Activated naive CD8-positive, alpha-beta T cell treated with anti-CD3 and anti-CD28 coated beads, Interleukin-2, amount 50 U/mL, for 16 hours (primary cell): ENCODE measurements around the gene GEN1.

Source experiments
- DNase-seq: peaks from one replicate; pipeline ENCODE4 v3.0.0-alpha.2; 2020; ENCODE audit warnings: low read depth, low spot score

Gene GEN1

DNA sequence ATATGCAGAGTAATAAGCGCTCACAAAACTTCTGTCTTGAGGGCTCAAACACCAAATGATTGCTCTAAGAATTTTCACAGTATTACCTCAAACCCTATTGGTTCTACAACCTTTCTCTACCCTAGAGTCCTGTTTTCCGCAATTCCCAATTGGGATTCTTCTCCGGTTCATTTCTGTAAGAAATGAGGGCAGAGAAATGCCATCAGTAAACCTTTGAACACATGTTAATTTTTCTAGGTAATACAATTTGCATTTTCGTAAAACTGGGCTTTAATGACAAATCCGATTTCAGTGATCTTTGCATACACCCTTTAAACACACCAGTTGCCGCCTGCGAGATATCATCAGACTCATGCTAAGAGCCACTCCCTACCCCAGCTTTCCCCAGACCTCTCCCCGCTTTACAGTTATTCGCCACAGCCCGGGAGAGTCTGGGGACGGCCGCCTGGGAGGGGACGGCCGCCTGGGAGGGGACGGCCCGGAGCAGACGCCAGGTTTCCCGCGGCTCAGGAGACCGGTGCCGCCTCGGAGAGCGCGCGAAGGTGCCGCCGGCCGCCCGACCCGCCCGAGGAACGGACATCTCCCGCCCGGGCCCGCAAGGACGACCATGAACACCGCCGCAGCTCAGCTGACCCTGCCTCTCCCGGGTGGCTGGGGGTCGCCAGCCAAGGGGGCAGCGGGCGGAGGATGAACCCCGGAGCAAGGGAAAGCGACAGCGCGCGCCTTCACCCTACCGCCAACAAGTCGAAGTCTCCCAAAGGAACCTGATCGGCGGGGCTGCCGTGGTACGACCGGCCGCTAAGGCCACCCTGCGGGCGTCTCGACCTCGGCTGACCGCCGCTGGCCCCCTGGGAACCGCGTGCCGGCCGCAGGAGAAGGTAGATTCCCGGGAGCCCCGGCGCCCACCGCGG, 791 bp upstream of the GEN1 start:
- no peak for DNase-seq

- DNase-seq: no peak
Observed at GRCh38 chr2:17754773-17755425, 961 bp downstream of the GEN1 start.

DNA sequence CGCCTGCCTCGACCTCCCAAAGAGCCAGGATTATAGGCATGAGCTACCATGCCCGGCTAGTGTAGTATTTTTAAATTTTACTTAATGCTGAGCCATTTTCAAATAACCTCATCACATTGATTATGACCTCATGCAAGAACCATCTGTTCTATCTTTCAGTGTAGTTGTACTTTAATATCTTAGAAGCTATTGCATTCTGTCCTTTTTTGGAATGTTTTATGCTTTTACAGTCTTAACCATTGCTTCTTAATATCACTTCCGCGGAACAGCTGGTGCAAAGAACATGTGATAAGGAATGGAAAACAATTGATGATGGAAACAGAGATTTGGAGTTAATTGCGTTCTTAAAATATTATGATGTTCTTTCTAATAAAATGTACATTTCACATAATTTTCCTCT, 2.7 kb downstream of the GEN1 start:
- DNase-seq: no peak

DNA sequence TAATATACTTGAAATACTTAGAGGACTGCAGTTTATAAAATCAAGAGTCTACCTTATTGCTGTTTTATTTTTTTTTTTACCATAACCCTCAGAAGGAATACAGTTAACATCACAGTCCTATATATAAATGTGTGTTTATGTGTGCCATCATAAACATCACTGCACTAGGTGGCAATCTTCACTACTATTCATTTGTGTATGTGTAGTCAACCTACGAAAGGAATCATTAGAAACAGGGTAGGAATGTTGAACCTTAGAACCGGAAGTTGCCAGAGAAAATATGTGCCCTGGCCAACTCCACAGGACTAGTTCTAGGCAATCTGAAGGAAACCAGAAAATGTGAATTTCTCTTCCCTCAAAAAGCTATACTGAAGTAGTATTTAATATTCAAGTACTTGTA, 3.4 kb downstream of the GEN1 start:
- DNase-seq: no peak

DNA sequence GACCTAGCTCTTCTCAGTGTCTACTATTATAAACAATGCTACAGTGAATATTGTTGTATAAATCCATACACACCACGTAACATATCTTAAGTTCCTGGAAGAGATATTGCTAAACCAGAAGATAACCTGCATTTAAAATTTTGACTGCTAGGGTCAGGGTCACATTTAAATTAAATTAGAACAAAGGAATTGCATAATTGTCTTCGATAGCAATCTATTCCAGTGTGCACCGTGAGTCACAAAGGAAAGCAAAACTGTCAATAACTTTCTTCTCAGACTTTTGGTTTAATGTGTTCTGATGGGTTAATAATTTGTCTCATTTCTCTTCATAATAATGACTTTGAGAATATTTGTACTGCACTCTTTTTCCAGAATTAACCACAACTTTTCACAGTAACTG, 4.2 kb downstream of the GEN1 start:
- no peak for DNase-seq

DNA sequence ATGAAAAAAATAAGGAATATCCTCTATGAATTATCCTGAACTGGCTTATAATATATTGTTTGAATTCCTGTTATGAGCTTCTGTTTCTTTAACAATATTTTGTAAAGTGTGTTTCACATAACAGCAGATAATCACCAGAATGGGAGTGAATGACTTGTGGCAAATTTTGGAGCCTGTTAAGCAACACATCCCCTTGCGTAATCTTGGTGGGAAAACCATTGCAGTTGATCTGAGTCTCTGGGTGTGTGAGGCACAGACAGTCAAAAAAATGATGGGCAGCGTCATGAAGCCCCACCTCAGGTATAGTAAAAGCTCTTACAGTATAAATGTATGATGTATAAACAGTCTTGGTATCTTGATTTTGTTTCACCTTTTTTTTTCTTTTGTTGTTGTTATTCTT, 5.9 kb downstream of the GEN1 start:
- DNase-seq: no peak

GRCh38 chr2:17762451-17762850, 8.5 kb downstream of the GEN1 start:
- no peak for DNase-seq

DNA sequence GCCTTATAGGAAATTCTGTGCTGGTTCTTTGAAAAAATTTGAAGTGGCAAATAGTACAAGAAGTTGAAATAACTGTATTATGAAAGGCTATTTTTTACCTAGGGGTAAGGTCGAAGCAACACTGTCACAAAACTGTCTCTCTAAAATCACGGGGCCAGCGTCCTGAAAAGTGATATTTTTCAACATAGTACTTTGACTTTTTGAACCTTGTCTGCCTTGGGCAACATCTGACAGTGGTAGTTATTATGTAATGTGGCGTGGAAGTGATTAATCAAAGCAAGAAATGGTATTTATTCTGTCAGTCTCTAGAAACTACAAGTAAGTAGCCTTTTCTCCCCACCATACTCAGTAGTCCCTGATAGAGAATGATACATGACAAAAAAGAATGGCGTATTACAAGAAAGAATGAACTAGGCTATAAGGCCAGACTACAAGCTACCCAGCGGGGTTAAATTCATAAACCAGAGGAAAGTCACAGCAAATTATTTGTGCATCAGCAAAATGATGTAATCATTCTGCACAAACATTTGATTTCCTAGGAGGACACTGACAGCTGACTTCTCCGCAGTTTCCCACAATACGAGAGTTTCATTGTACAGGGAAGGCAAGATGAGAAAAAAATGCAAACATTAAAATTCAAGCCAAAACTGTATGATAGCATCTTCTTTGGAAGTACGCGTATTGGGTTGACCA, 9.8 kb downstream of the GEN1 start:
- no peak for DNase-seq

DNA sequence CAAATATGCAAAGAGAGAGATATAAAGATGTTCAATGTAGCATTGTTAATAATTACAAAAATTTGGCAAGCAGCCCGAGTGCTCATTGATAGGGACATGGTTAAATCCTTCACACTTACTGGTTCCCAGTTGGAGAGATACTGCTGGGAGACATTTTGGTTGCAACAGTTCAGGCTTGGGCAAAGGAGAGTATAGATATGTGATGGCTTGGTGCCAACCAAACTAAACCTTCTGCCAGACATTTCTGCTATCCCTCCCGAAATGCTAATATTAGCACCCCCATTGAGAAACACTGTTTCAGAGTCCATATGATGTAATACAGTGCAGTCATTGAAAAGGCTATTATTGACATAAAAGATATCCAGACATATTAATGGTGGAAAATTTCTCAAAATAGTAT, 11.5 kb downstream of the GEN1 start:
- DNase-seq: no peak

GRCh38 chr2:17768894-17769293, 15.0 kb downstream of the GEN1 start:
- no peak for DNase-seq

- DNase-seq: no peak
Observed at GRCh38 chr2:17771956-17772355, 18.0 kb downstream of the GEN1 start.

DNA sequence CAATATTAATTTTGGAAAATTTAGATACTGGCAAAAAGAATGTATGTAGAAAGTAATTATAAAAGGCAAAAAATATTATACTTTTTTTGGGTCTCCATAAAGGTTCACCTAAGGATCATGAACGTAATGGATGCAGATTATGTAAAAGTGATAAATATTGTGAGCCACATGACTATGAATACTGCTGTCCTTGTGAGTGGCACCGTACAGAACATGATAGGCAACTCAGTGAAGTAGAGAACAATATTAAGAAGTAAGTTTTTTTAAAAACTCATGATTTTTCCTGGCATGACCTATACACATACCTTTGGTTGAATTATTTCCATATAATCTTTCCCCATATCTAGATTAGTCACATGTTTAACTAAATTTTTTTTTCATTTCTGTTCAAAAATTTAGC, 18.6 kb downstream of the GEN1 start:
- DNase-seq: no peak

- no peak for DNase-seq
Observed at GRCh38 chr2:17780546-17780945, 26.6 kb downstream of the GEN1 start.

- no peak for DNase-seq
Observed at GRCh38 chr2:17781482-17781881, 27.5 kb downstream of the GEN1 start.

GRCh38 chr2:17786727-17787126, 32.8 kb downstream of the GEN1 start:
- no peak for DNase-seq

- DNase-seq: no peak
Observed at GRCh38 chr2:17788773-17789172, 34.8 kb downstream of the GEN1 start.

GRCh38 chr2:17790536-17790935, 36.6 kb downstream of the GEN1 start:
- DNase-seq: no peak

- no peak for DNase-seq
Observed at GRCh38 chr2:17791121-17791816, 37.3 kb downstream of the GEN1 start.

DNA sequence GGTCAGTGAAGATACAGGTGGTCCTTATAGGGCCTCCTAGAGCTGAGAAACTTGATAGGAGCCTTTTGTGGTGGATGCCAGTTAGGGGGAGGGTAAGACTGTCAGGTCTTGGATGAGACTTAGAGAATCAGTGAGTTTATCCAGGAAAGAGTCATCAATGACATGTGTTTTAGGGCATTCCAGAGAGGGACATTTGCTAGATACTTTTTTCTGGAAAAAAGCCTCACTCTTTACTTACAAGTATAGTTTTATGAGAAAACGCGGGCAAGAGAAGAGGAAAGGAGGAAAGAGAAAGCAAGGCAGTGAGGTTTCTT, 37.8 kb downstream of the GEN1 start:
- no peak for DNase-seq

GRCh38 chr2:17792515-17792914, 38.6 kb downstream of the GEN1 start:
- DNase-seq: no peak

DNA sequence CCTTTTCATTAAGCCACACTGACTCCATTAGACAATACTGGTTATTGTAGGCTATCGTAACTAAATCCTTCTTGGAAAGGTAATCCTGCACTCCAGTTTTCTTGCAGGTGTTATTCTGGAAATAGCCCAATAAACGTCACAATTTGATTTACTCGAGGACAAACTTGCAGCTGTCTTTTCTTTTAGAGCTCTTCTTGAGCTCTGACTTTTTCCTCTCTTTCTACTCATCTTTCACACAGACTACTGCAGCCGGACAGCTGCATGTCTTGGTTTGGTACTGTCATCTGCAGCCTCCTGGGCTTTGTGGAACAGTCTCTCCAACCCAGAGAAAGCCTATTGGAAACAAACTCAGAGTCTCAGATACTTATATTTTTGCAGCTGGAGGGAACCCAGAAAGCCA, 39.4 kb downstream of the GEN1 start:
- no peak for DNase-seq

DNA sequence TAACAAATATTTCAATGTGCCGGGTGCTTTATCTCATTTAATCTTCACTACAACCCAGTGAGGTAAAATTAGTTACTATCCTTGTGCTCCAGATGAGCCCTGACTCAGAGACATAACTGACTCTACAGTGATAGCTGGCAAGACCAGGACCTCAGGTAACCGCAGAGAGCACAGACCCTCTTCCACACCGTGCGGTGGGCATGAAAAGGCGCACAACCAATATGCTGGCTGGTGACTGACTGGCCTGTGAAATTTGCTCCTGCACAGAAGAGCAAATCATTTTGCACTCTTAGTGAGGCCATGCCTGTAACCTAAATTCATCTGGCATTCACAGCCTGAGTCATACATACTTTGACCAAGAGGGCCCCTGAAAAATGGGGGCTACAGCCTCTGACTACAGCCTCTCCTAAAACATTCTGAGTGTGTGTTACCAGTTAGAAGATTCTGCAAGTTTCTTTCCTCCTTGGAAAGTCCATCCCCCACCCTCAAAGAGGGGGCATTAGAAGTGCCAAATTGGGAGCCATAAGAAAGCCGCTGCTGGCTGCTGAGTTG, 39.9 kb downstream of the GEN1 start:
- DNase-seq: no peak
